Pulmonary artery endothelial cell (primary cell): ENCODE measurements around the gene CDH23. TPM values are rescaled to one million over a fixed set of nuclear protein-coding genes. Genes with fewer than 3 reads are reported as not detected.

ENCODE experiments used
- DNase-seq: peaks from one replicate; pipeline ENCODE4 v3.0.0-alpha.2; 2011; ENCODE audit warnings: low read depth, low spot score
- total RNA-seq: library from RNA; depleted of rRNA; stranded (reverse); fragments of >200 nt; gene quantifications from 2 replicates; pipeline ENCODE4 v1.2.3, GENCODE V29; 2014

CDH23 gene
- total RNA-seq, 1 donor from 2014 or later: 0.07 TPM

GRCh38 chr10:71704816-71705215 lies 308.1 kb downstream of the CDH23 start:
- no peak for DNase-seq

GRCh38 chr10:71705582-71705981 lies 308.9 kb downstream of the CDH23 start:
- DNase-seq: no peak

GRCh38 chr10:71706216-71707121 lies 309.7 kb downstream of the CDH23 start:
- DNase-seq: no peak

- DNase-seq: no peak
These were observed 310.6 kb downstream of the CDH23 start for GRCh38 chr10:71707240-71707789.

DNA sequence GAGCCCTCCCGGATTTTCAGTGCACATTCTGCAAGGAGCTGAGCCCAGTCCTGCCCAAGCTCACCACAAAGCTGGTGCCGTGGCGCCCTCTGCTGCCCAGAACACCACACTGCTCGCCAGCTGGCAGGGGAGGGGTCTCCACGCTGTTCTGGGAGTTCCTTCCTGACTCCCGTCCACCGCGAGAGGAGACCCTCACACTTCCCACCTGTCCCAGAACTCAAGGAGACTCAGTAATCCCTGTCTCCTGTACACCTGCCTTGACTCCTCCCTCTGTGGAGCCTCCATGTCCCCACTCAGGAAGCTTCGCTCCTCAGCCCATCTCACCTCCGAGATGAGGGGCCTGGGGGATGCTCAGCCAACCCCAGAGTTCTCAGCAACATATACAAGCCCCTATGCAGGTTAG lies 311.6 kb downstream of the CDH23 start:
- DNase-seq: no peak

- no peak for DNase-seq
These were observed 312.5 kb downstream of the CDH23 start for GRCh38 chr10:71708897-71709882.

DNA sequence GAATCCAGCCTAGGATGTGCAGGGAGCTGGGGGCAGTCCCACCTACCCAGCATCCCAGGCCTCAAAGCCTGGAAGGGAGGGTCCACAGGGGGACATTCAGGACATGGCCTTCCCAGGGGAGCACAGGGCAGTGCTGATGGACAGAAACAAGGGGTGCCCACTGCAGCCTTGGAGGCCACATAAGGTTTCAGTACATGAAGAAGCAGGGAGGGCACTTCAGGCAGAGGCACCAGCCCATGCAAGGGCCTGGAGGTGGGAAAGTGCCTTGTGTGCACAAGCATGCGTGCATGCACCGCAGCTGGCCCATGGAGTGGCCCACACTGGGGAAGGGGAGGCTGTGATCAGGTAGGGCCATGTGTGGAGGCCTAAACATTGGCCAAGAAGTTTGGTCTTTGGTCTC lies 313.8 kb downstream of the CDH23 start:
- DNase-seq: no peak

GRCh38 chr10:71711052-71711623 lies 314.4 kb downstream of the CDH23 start:
- DNase-seq: no peak

DNA sequence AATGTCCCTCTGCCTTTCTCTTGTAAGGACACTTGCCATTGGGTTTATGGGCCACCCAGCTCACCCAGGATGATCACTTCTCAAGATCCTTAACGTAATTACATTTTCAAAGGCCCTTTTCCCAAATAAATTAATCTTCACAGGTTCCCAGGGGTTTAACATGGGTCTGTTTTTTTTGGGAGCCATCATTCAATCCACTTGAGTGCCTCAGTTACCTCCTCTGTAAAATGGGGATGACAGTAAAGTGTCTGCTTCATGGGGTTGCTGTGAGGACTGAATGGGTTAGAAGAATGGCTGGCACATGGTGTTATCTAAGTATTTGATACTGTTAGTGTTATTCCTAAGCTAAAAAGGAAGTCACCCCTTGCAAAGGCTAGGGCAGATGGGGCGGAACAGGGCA lies 315.4 kb downstream of the CDH23 start:
- no peak for DNase-seq

GRCh38 chr10:71712572-71713134 lies 315.9 kb downstream of the CDH23 start:
- DNase-seq: no peak

- DNase-seq: no peak
These were observed 316.7 kb downstream of the CDH23 start for GRCh38 chr10:71713135-71714030.

- no peak for DNase-seq
These were observed 317.3 kb downstream of the CDH23 start for GRCh38 chr10:71714031-71714410.

DNA sequence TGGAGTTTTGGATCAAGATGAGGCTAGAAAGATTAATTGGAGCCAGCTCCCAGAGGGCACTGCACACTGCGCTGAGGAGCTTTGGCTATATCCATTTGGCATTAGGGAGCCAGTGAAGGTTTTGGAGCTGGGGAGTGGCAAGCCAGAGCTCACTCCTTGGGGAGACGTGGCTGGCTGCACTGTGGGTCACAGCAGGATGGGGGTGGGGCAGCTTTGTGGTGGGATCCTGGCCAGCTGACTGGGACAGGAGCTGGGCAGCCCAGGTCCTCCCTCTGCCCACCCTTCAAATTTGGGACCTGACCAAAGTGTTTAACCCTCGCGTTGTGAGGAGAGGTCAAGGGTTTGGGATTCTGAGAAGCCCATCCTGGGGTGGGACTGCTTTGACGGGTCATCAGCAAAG lies 317.9 kb downstream of the CDH23 start:
- no peak for DNase-seq

DNA sequence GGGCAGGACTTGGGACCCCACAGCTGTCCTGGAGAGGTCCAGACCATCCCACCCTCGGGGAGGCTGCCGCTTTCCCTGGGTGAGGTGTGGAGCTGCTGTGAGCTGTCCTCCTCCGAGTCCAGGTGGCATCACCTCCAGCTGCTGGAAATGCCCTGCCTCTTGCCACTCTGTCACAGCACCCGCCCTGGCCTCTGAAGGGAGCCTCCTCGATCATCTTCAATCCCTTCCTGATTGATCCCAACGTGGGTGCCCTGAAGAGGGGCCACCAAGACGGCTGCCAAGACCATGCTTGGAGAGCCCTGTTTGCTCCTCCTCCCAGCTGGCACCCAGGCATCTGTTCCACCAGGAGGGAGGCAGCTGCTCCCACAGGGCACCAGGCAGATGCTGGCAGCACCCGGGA lies 318.3 kb downstream of the CDH23 start:
- no peak for DNase-seq

DNA sequence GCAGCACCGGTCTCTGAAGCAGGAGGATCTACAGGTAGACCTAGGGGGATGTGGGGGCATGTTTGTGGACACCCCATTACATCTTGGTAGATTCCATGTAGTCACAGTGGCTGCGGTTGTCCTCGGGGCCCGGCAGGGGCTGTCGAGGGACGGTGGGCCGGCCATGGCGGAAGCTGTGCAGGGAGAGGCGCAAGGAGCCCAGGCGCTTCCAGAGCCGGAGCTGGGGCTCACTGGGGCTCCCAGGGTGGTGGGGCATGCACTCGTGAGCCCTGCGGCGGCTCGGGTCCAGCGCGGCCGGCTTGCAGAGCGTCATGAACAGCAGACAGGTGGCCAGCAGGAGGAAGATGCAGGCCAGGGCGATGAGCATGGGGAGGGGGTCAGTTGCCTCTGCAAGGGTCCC lies 319.1 kb downstream of the CDH23 start:
- DNase-seq: no peak

GRCh38 chr10:71716426-71716825 lies 319.7 kb downstream of the CDH23 start:
- DNase-seq: no peak

GRCh38 chr10:71717056-71717455 lies 320.3 kb downstream of the CDH23 start:
- no peak for DNase-seq

- DNase-seq: no peak
These were observed 320.8 kb downstream of the CDH23 start for GRCh38 chr10:71717551-71717951.

GRCh38 chr10:71718165-71718698 lies 321.5 kb downstream of the CDH23 start:
- DNase-seq: no peak

GRCh38 chr10:71719042-71719441 lies 322.3 kb downstream of the CDH23 start:
- DNase-seq: no peak
